Left kidney (tissue), 2 donors: Measurements from ENCODE around the gene KCNK7. TPM values are rescaled to one million over a fixed set of nuclear protein-coding genes. Genes with fewer than 3 reads are reported as not detected.
A peak's percentile ranks its signal among the peaks of the same experiment; 100 is the strongest.

Experiments used
- DNase-seq: peaks from one replicate; pipeline ENCODE4 v3.0.0-alpha.2; 2013
- polyA plus RNA-seq: library from polyadenylated mRNA; unstranded; fragments of 120-200 nt; gene quantifications from one replicate; pipeline ENCODE4 v1.2.1, GENCODE V29; 2013; ENCODE audit not compliant: insufficient read length

KCNK7 gene
- polyA plus RNA-seq, 1 donor = 0.28 TPM

DNA sequence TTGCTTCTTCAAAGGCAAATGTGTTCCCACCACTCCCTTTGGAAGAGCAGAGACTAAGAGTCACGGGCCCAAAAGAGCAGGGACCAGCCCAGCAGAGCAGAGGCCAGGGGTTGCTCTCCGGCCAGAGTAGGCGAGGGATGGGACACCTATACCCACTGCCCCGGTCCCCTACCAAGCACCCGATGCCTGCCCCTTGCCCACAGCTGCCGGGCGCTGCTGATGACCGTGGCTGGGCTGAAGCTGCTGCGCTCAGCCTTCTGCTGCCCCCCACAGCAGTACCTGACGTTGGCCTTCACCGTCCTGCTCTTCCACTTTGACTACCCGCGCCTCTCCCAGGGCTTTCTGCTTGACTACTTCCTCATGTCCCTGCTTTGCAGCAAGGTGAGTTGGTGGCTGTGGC is 31.6 kb upstream of the KCNK7 start:
- DNase-seq = no peak

DNA sequence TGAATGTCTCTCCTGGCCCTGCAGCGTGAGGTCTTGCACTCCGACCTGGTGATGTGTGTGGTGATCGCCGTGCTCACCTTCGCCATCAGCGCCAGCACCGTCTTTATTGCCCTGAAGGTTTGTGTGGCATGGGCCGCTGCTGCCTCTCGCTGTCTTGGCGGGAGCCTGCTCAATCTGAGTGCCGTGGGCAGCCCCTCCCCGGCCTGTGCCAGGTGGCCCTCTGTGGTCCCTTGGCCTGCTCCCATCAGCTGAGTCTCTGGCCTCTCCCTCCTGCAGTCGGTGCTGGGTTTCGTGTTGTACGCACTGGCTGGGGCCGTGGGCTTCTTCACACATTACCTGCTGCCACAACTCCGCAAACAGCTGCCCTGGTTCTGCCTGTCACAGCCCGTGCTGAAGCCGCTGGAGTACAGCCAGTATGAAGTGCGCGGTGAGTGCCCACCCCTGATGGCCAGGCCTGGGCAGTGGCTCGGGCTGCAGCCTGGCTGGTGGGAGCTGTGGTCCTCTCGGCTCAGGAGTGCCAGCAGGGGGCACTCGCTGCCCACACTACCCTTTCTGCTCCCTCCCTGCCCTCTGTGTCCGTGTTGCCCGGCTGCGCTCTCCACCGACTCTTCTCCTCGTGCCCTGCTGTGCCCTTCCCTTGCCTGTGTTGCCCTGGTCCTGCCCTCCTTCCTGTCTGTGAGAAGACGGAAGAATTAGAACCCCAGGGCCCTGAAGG is 30.2 kb upstream of the KCNK7 start:
- DNase-seq = no peak

DNA sequence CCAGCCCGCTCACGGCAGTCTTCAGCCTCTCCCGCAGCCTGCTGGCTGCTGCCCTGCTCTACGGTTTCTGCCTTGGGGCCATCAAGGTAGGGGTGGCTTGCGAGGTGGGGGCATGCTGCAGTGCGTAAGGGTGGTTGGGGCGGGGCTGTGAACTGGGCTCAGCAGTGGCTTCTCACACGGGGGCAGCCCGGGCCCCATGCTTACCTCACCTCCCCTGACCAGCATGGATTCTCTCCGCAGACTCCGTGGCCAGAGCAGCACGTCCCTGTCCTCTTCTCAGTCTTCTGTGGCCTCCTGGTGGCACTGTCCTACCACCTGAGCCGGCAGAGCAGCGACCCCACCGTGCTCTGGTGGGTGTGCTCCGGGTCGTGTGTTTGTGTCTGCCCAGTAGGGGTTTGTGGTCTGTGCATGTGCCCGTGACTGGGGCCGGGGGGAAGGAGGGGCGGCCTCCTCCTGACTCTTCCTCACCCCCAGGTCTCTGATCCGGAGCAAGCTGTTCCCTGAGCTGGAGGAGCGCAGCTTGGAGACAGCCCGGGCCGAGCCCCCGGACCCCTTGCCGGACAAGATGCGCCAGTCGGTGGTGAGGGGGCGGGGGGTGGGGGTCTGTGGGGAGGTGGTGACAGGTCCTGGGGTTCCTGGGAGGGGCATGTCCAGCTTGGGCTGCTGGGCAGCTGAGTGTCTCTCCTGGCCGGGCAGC is 29.5 kb upstream of the KCNK7 start:
- DNase-seq = no peak

DNA sequence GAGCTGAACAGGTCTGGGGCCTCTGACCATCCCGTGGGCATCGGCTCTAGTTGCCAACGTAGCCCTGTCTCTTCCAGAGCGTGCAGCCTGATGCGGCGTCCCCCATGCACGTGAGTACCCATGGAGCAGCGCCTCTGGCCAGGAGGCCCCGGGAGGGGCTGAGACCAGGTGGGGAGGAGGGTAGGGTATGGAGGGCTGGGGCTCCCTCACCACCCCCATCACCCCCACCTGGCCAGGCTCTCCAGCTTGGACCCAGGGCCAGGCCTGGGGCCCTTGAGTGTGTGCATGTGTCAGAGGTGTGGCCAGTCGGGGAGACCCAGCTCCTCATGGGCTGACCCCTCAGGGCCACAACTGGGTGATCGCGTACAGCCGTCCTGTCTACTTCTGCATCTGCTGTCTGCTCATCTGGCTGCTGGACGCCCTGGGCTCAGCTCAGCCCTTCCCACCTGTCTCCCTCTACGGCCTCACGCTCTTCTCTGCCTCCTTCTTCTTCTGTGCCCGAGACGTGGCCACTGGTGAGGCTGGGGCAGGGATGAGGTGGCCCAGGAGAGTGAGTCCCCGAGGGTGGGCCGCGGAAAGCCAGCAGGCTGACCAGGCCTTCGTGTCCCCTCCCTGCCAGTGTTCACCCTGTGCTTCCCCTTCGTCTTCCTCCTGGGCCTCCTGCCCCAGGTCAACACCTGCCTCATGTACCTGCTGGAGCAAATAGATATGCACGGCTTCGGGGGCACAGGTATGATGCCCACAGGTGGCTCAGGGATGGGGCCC is 28.4 kb upstream of the KCNK7 start:
- DNase-seq = no peak

DNA sequence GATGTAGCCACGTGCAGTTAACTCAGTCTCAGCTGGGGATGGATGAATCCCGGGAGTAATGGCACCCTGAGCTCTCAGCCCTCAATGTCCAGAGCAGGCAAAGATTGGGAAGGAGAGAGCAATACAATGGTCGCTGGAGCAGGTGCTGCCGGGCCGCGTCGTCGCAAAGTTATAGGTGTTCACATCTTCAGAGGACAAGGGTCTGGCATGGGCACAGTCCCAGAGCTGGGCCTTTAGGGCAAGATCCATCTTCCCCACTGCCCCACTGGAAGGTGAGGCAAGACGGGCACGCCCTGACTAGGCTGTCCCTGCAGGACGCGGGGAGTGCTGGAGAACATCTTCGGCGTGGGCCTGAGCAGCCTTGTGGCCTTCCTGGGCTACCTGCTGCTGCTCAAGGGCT is 27.6 kb upstream of the KCNK7 start:
- no peak for DNase-seq

DNA sequence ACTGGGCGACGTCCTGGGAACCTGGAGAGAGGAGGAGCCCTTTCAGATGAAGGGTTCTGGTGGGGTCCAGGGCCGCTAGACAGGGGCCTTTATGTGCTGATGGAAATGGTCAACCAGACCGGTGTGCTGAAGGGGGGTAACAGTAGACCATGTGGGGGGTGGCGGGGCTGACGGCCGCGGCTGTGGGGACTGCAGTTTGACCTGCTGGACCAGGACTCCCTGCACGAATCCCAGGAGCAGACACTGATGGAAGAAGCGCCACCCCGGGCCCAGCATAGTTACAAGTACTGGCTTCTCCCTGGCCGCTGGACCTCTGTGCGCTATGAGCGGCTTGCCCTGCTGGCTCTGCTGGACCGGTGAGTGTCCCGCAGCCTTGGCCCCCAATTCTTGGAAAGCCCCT is 26.4 kb upstream of the KCNK7 start:
- DNase-seq = no peak

DNA sequence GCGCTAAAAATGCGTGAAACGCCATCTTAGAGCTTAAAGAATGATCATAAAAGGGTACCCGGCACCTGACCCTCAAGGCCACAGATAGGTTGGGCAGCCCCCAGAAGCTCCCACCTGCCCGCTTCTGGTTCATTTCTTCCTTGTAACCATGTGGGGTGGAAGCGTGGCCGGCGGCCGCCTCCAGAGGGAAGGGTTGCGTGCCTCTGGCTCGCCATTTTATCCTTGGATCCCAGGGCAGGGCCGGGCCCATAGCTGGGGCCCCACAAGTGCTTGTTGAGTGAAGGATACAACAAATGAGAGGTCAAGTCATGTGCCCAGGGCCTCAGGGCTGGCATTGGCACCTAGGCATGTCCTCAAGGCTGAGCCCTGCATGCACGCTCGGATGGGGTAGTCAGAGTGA is 25.9 kb upstream of the KCNK7 start:
- no peak for DNase-seq

DNA sequence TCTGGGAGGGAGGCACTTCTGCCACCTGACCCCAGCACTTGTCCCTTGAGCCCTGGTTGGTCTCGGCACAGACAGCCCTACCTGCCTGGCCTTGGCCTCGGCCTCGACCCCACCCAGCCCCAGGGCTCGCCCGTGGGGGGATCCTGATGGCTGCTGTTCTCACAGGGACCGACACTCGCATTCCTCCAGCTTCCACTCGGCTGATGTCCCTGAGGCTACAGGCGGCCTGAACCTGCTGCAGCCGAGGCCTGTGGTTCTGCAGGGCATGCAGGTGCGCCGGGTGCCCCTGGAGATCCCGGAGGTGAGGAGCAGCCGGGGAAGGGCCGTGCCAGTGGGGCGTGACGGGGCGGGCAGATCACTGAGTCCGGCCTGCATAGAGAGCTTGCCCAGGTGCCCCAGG is 25.1 kb upstream of the KCNK7 start:
- no peak for DNase-seq

DNA sequence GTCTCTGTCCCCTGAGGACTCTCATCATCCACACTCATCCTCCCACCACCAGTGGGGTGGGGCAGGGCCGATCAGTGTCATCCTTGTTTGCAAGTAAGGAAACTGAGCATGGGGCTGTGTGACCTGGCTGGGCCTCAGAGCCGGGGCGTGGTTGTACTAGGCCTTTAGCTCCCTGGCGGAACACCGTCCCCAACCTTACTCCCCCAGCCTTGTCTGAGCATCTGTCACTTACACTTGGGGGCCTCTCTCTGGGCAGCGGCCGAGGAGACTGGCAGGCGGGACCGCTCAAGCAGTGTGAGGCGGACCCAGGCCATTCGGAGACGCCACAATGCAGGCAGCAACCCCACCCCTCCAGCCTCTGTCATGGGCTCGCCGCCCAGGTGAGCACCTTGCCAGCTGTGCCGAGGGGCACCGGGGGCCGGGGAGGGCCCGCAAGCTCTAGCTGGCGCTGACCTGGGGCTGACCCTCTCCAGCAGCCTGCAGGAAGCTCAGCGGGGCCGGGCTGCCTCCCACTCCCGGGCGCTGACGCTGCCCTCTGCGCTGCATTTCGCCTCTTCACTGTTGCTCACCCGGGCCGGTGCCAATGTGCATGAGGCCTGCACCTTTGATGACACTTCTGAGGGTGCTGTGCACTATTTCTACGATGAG is 23.8 kb upstream of the KCNK7 start:
- no peak for DNase-seq

DNA sequence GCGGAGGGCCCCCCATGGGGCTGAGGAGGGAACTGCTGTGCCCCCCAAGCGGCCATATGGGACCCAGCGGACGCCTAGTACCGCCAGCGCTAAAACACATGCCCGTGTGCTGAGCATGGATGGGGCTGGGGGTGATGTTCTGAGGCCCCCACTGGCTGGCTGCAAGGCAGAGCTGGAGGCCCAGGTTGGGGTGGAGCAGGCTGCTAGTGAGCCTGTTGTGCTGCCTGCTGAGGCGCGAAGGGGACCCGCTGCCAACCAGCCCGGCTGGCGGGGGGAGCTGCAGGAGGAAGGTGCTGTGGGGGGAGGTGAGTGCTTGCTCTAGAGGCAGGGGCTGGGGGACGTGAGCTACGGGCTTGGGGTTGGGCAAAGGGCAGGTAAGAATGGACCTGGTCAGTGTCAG is 23.2 kb upstream of the KCNK7 start:
- DNase-seq = no peak

DNA sequence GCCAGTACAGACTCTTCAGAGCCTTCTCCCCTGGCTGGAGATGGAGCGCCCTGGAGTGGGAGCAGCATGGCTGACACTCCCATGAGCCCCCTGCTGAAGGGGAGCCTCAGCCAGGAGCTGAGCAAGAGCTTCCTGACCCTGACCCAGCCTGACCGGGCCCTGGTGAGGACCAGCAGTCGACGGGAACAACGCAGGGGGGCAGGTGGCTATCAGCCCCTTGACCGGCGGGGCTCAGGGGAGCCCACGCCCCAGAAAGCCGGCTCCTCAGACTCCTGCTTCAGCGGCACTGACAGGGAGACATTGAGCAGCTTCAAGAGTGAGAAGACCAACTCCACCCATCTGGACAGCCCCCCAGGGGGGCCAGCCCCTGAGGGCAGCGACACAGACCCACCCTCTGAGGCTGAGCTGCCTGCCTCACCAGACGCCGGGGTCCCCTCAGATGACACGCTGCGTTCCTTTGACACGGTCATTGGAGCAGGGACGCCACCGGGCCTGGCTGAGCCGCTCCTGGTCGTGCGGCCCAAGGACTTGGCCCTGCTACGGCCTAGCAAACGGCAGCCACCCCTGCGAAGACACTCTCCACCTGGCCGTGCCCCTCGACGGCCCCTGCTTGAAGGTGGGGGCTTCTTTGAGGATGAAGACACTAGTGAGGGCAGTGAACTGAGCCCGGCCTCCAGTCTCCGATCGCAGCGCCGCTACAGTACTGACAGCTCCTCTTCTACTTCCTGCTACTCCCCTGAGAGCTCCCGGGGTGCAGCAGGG is 22.6 kb upstream of the KCNK7 start:
- DNase-seq = no peak

DNA sequence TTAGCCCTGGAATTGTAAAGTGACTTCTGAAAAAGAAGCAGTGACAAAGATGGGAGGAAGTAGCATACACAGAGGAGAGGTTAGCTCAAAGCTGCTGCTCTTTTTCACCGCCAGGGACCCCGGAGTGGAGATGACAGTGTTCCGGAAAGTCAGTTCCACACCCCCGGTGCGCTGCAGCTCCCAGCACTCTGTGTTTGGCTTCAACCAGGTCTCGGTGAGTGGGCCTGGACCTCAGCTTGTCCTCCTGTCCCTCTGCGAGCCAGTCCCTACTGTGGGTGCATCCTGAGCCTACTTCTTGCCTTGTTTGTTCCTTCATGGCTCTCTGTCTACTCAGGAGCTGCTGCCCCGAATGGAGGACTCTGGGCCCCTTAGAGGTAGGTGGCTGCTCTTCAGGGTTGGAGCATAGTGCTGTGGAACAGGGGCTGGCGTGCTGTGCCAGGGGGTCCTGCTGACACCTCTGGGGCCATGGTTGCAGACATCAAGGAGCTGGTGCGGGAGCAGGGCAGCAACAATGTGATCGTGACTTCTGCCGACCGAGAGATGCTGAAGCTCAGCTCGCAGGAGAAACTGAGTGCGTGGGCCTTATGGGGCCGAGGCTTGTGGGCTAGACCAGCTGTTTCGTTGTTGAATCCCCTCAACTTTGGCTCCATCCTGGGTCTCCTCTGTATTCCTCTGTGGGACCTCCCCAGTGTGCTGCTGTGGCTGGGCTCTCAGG is 21.7 kb upstream of the KCNK7 start:
- DNase-seq = no peak

DNA sequence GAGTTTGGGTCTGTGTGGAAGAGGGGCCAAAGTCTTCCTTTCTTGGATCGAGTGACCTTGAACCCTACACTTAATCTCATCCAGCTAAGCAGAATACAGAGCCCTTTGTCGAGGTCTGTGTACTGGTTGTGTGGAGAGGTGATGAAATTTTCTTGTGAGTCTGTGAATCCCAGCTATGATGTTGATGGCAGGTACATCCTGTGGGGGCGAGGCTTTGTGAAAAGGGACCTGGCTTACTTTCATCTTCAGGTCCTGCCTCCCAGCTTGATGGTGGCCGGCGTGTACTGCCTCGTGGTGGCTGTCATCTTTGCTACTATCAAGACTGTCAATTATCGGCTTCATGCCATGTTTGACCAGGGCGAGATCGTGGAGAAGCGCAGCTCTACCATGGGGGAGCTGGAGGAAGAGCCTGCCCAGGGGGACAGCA is 21.0 kb upstream of the KCNK7 start:
- no peak for DNase-seq

DNA sequence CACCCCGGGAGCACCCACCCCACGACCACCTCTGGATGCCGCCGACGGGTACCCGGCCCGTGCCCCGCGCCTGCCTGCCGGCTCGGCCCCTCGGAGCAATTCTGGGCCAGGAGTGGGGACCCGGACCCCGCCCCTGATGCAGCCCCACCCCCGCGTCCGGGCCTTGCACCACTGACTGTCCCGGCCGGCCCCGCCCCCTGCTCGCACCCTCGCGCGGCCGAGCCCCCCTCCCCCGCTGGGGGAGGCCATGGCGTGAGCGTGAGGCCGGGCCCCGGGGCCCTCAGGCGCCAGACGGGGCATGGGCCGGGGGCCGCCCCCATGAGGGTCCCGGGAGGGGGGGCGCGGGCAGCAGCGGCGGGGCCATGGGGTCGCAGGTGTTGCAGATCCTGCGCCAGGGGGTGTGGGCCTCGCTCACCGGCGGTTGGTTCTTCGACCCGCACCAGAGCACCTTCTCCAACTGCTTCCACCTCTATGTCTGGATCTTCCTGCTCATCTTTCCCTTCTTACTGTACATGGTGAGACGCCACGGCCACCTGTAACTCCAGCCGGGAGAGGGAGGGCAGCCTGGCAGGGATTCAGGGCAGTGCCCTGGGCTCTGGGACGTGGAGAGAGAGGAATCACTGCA is 20.5 kb upstream of the KCNK7 start:
- no peak for DNase-seq

DNA sequence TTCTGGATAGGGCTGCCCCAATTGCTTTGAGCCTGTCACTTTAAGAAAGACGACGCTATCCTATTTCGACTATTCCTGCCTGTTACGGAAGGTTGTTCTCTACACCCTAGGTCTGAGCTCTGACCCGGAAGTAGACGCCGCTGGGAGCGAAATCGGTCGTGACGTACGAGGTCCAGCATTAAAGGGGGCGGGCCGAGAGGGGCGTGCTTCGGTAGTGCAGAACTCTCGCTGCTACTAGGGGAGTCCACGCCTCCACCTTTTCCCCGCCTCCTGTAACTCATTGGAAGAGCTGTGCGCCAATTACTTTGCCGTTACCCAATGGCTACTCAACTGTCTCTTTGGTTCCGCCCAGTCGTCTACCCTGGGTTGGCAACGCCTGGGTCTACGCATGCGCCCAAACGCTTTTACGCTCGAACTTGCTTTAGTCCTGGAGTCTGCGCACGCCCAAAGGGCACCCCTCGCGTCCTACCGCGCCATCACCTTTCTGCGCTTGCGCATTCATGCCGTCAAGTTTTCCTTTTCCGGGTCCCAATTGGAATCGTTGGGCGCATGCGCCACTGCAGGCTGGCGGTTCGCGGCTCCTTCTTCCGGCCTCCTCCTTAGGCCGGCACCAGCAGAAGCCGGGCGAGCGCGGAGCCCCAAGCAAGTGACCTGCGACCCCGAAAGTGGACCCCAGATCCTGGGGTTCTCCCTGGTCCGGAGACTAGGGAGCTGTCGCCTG is 19.8 kb upstream of the KCNK7 start, which contains the start of gene PCNX3:
TSS of gene PCNX3 (plus strand) at position 548 of the 721 bp plus-strand sequence. CDS start 536 bp downstream, outside the sequence.
- DNase-seq = peak; percentile 100

DNA sequence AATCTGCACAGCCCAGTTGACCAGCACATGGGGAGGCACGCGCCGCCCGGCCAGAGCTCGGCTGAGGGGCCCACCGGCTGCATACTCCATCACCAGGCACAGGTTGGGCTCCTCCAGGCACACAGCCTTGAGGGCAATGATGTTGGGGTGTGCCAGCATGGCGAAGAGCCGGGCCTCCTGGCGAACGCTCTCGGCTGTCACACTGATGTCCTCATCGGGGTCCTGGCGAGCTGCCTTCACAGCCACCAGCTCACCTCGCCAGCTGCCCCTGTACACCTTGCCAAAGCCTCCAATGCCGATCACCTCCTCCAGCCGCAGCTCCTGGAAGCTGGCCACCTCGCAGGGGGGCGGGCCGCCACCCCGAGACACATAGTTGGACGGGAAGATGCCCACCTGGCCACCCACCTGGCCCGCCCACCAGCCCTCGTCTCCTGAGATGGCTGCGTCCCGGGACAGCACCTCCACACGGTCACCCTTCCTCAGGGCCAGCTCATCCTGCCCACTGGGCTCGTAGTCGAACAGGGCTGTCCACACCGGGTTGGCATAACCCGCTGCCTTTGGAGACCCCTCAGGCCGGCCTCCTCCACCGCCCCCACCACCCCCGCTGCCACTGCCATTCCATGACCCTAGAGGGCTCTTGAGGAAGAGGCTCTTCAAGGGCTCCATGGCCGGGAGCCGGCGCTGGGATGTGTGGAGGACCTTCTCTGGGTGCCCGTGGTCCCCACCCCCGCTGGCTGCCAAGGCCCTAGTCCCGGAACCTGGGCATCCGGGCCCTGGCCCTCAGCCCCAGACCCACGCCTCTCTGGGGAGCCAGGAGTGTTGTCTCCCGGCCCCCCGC is 17.7 kb upstream of the KCNK7 start:
- DNase-seq = no peak

DNA sequence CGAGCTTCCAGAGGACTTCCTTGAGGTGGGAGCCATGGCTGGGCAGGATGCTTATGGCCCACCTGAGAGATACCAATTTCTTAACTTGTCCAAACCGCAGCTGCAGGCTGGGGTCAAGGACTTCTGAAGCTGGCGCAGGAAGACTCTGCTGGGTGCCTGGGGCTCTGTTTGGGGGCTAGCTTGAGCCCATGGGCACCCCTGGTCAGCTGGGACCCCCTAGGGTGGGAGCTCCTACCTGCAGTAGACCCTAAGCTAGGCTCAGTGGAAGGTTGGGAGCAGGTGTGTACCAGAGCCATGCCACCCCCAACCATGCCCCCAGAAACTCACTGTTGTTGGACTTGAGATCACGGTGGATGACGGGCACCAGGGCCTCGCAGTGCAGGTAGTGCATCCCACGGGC is 17.1 kb upstream of the KCNK7 start:
- DNase-seq = no peak

DNA sequence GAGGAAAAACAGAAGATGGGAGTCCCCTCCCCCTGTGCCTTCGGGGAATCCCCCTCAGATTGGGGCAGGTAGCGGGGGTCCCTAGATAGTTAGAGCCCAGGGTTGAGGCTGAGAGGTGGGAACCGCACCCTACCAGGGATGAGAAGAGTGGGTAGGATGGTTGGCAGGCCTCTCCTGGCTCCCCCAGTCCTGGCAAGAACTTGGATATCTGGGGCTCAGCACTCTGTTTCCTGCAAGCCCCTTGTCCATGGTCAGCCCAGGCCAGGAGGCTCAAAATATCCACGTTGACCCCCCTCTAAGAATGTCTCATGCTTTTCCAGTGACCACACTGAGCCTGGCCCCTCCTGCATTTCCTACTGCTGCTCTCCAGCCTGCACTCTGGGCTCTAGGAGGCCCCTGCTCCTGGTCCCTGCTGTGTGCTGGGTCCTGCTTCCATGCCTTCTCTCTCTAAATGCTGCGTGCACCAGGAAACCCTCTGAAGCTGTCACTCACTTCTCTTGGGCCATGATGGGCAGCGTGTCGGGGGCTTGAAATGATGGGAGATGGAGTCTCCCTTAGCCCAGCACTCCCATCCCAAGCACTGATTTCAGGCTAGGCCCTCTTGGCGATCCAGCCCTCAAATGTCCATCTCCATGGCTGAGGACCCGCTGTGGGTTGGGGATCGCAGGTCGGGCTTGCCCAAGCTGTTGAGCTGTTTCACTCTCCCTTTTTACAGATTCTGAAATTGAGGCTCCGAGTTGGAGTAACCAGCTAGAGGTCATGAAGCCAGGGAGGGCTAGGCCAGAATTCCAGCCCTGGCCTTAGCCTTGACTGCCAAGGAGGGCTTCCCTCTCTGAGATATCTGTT is 16.4 kb upstream of the KCNK7 start:
- no peak for DNase-seq
